ENCODE measurements around the gene INAFM2.

Gene INAFM2

GRCh38 chr15:40330368-40330836 is 6.9 kb downstream of the INAFM2 start:
- no peak for DNase-seq

DNA sequence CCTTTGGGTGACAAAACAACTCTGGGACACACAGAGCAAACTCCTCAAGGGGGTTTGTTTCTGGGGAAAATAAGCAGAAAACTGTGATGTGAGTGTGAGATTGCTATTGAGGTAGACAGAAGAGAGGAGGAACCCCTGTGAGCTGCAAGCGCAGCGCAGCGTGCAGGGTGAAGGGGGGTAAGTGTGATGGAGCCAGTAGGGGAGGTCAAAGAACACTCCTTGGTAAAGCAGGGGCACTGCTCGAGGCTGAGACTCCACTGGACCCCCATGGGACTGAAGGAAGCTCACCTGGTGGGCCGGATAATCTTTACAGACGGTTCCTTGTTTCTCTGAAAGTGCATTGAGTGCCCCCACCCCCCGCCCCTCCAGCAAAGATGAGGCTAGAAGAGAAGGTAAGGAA is 7.5 kb downstream of the INAFM2 start:
- DNase-seq, result no peak

GRCh38 chr15:40331637-40332036 is 8.1 kb downstream of the INAFM2 start:
- no peak for DNase-seq

- no peak for DNase-seq
Observed at GRCh38 chr15:40332113-40332781, 8.8 kb downstream of the INAFM2 start.

GRCh38 chr15:40333922-40334492 is 10.5 kb downstream of the INAFM2 start:
- DNase-seq, result no peak

DNA sequence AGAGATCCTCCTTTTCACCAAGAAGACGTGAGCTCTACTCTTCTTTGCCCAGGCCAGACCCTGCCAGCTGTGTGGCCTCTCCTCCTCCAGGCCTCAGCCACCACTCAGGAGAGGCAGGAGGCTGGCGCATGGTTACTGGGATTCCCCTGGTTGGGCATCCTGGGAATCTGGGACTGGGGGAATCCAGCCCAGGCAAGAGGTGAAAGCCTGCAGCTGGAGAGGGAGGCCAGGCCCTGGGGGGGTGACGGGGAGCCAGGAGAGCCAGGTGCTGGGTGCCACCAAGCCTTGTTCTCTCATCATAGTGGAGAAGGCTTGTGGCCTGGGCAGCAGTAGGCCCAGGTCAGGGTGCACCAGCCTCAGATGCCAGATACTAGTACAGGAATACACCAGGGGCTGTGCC is 11.0 kb downstream of the INAFM2 start:
- DNase-seq, result no peak

GRCh38 chr15:40334941-40335795 is 11.7 kb downstream of the INAFM2 start:
- DNase-seq, result no peak

DNA sequence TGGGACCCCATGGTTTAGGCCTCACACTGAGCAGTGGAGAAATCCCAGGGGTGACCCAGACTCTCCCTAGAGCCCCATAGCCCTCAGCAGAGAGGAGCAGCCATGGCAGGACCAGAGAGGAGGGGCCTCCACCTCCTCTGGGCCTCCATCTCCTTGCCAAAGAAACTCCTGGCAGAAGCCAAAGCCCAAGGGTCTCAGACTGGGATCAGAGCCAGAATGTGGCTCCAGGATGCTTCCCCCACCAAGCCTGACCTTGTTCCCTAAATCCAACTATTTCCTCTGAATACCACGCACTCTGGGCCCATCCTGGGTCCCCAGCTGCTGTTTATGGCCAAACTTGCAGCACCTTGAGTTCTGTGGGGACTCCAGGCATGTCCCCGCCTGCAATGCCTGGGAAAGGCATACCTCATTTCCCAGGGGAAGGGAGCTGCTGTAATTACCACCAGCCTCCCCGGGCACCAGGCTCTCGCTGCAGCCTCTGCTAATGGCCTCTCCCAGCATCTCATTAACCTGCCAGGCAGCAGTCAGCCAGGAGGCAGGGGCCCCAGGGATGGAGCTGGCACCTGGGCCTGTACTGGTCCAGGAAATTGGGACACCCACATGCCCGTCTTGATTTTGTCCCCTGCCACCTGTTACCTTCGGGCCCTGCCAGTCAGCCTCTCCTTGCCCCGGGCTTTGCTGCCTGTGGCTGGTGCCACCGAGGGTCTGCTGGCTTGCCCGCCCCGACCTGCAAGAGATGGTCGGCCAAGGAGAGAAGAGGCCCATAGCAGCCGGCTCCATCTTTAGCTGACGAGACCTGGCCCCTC is 12.6 kb downstream of the INAFM2 start:
- DNase-seq, result no peak

- no peak for DNase-seq
Observed at GRCh38 chr15:40336744-40337122, 13.2 kb downstream of the INAFM2 start.

GRCh38 chr15:40337597-40337996 is 14.1 kb downstream of the INAFM2 start:
- DNase-seq, result no peak

DNA sequence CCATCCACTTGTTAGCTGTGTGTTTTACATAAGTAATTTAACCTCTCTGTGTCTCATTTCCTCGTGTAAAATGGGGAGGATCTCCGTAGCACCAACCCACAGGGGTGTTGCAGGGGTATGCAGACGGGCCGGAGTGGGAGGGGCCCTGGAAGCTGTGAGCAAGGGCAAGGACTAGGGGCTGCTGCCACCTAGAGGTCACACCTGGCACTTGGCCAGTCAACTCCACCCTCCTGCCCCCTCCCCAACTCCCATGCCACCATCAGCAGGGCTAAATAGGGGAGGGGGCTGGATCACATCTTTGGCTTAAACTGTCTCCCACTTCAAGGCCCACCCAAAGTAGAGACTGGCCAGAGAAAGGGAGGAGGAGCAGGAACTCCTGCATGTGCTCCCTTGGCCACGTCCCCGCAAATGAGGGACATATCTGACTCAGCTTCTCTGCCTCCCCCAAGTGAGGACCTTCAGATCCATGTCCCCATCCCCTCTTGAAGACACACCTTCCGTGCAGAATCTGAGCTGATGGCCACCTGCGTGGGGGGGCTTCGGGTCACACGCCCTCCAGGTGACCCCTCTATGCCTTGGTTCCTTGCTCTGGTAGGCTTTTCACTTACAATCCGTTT is 14.7 kb downstream of the INAFM2 start:
- peak; percentile 81 for DNase-seq

GRCh38 chr15:40338921-40339620 is 15.6 kb downstream of the INAFM2 start:
- DNase-seq, result no peak

DNA sequence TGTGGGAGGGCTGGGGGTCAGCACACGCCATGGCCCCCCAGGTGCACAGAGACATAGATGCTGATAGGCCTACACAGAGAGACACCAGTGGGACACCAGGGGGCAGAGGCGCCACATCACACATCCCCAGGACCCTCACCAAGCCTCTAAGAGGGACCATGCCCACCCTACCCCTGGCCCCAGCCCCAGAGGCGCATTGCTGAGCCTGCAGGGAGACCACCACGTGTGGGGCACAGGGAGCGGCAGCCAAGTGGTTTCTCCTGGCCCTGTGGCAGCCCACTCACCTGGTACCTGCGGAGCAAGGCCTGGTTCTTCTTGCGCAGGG is 16.1 kb downstream of the INAFM2 start:
- DNase-seq, result no peak

DNA sequence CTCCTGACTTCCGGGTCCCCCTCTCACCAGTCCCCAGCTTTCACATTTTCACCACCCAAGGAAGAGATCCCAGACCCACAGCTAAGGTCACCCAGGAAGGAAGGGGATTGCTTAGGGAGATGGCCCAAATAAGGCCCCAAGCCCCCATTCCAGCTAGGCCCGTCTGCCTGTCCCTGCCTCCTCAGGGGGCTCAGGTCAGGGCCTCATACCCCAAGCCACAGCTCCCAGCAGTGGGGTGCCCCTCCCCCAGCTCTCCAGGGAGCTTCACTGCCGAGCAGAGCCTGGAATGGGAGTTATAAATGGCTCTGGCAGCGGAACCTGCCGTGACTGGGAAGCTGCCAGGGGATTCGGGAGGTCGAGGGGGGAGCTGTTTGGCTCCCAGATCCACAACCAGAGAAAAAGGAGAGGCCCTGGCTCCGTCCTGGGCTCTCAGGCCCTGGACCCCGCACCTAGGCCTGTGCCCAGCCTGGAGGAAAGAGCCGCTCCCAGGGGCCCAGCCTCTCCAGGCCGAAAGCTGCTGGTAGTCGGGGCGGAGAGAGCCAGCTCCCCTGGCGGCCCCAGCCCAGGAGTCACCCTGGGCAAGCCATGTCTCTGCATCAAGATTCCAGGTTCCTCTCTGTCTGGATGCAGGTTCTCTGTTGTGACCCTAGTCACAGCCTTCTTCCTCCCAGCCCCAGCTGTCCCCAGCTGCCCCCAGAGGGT is 16.7 kb downstream of the INAFM2 start:
- no peak for DNase-seq

DNA sequence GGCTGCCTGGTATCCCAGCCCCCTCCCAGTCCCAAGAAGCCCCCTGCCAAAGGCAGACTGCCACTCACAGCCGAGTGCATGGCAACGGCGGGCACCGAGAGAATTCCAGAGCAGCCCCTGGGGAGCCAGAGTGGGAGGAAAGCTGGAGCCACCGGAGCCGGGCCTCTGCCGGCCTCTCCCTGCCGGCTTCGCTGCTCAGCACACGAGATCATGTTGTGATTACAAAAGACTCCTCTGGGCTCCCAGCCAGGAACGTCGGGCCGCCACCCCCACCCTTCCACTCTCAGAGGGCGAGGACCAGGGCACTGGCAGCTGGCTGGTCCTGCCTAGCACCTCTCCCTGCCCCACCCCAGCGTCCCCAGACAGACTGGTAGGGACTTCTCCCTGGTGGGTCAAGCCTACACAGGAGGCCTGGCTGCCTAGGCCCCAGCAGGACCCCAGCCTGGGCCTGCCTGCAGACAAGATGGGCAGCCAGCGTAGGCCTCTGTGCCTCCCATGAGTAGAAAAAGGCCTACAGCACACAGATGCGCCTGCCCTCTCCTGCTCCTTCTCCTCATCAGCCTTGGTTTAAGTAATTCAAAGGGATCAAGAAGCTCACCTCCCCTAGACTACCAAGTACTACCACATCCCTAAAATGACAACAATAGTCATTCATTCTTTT is 17.4 kb downstream of the INAFM2 start, which contains the start of gene CCDC9B:
TSS of gene CCDC9B (minus strand) at position 200 of the 661 bp plus-strand sequence. CDS start at position 80, 120 bp downstream.
- DNase-seq, result no peak

DNA sequence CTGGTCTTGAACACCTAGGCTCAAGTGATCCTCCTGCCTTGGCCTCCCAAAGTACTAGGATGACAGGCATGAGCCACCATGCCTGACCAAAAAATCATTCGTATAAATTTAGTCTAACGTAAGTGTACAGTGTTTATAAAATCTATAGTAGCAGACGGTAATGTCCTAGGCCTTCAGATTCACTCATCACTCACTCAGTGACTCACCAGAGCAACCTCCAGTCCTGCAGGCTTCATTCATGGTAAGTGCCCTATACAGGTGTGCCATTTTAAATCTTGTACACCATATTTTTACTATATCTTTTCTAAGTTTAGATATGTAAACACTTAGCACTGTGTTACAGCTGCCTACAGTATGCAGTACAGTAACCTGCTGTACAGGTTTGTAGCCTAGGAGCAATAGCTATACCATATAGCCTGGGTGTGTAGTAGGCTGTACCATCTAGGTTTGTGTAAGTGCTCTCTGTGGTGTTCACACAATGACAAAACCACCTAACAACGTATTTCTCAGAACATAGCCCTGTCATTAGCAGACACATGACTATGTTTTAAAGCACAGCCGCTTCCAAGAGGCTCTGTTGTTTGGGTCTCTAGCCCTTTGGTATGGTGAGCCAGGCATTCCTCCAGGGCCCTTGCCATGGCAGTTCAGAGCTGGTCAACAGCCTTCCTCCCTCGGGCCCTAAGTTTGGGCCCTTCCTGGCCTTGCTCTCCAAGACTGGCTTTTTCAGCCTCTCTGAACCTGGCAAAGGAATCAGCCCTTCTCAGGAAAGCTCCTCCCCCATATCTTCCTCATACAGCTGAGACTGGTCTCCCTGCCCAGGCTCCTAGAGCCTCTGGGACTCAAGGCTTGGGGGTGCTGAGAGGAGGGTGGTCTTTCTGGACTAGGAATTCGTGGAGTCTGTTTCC is 19.2 kb downstream of the INAFM2 start:
- no peak for DNase-seq

GRCh38 chr15:40343512-40343911 is 20.0 kb downstream of the INAFM2 start:
- DNase-seq, result no peak

DNA sequence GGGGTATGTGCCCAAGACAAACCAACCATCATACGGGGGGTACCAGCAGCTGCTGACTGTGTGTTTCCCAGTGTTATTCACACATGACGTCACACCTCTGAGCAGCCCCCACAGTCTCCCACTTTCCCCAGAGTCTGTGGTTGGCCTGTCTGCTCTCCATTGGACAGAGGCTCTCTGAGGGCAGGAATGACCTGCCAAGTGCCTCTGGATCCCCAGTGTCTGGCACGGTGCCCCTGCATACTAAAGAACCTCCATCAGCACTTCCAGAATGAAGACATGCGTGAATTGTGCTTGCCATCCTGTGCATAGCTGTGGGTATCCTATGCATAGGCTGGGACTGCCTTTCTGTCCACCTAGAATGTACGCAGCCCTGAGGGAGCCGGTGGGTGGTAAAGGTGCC is 20.7 kb downstream of the INAFM2 start:
- no peak for DNase-seq

DNA sequence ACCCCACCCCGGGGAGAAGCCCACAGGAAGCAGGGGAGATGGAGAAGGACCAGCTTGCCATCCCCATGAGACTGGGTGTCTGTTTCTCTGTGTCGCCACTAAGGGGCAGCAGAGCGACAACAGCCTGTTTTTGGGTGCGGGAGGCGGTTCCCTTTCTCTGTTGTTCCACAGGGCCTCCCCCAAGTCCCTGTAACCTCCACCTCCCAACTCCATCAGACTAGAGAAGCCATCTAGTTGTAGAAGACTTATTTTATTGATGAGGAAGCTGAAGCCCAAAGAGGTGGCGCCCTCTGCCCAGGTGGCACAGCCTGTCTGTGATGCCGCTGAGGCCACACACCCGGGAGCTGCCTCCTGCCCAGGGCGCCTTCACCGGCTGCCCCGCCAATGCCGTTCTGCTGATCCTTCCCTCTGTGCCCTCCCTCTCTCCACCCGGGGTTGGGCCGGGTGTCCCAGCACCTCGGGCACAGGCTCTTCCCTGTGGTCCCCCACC is 21.2 kb downstream of the INAFM2 start:
- peak; percentile 80 for DNase-seq
